NK-92 (cell line): Measurements from ENCODE around the gene SGCA.

Experiments
- DNase-seq: peaks from one replicate; lab custom pipeline; 2025; ENCODE audit not compliant: unreplicated experiment; lab: John Stamatoyannopoulos, UW

Gene SGCA

GRCh38 chr17:50181591-50182560 is 16.1 kb downstream of the SGCA start:
- no peak for DNase-seq

GRCh38 chr17:50182783-50183420 is 17.1 kb downstream of the SGCA start:
- no peak for DNase-seq

GRCh38 chr17:50183421-50183994 is 17.7 kb downstream of the SGCA start:
- DNase-seq, result no peak

GRCh38 chr17:50184064-50184463 is 18.3 kb downstream of the SGCA start:
- DNase-seq, result no peak

GRCh38 chr17:50184611-50185398 is 19.0 kb downstream of the SGCA start:
- DNase-seq, result no peak

- DNase-seq, result no peak
Observed at GRCh38 chr17:50185631-50186471, 20.0 kb downstream of the SGCA start.

- no peak for DNase-seq
Observed at GRCh38 chr17:50186661-50187393, 21.0 kb downstream of the SGCA start.

GRCh38 chr17:50187394-50187725 is 21.6 kb downstream of the SGCA start:
- no peak for DNase-seq

- no peak for DNase-seq
Observed at GRCh38 chr17:50187751-50188530, 22.1 kb downstream of the SGCA start.

GRCh38 chr17:50188531-50188920 is 22.7 kb downstream of the SGCA start:
- DNase-seq, result no peak

GRCh38 chr17:50188921-50189549 is 23.2 kb downstream of the SGCA start:
- no peak for DNase-seq

GRCh38 chr17:50189550-50190292 is 23.9 kb downstream of the SGCA start:
- DNase-seq, result no peak

GRCh38 chr17:50190293-50190602 is 24.4 kb downstream of the SGCA start:
- no peak for DNase-seq

- no peak for DNase-seq
Observed at GRCh38 chr17:50190603-50191358, 25.0 kb downstream of the SGCA start.

- DNase-seq, result no peak
Observed at GRCh38 chr17:50191359-50192143, 25.7 kb downstream of the SGCA start.

GRCh38 chr17:50192144-50192617 is 26.4 kb downstream of the SGCA start:
- no peak for DNase-seq
